ENCODE results near the gene NTF3. TPM values are rescaled to one million over a fixed set of nuclear protein-coding genes. Genes with fewer than 3 reads are reported as not detected.

NTF3 gene
- total and polyA plus RNA-seq, 9 of the 15 experiments (the other 6 are each of a cell fraction or from before 2014, with no cell fraction given) = not detected

- Histone ChIP-seq H3K27ac (ENCODE audit: extremely low read depth, low read depth, low read length) (no peak overlapping the region), H3K4me1 (replicated peaks in 1 of 2; ENCODE audit: control insufficient read depth in 2 of 2, insufficient read depth in 2 of 2, low read length in 2 of 2) (no peaks in the 10 kb centered on the region; a peak in 1 of 5 replicates), H3K9me1 (ENCODE audit: control insufficient read depth, insufficient read depth, low read length) (no peaks in the 10 kb centered on the region), H3K9ac (ENCODE audit: insufficient read depth in 1 of 2, low read depth in 2 of 2, low read length in 2 of 2) (no peak overlapping the region), H3K27me3 (ENCODE audit: control insufficient read depth in 2 of 2, insufficient read depth in 2 of 2, low read length in 2 of 2) (peaks cover 0 to 10% of the 10 kb centered on the region in 2 experiments; a peak in 1 of 5 replicates), H4K20me1 (replicated peaks; ENCODE audit: control insufficient read depth, insufficient read depth, low read length) (no peaks in the 10 kb centered on the region; the same call in 1 of the 2 replicates), H3K4me3 (no peak overlapping the region), H3K36me3 (ENCODE audit: control insufficient read depth, insufficient read depth, low read length) (no peaks in the 10 kb centered on the region), H3K4me2 (ENCODE audit: insufficient read depth, low read length) (no peak overlapping the region), H3K79me2 (ENCODE audit: control insufficient read depth, insufficient read depth, low read length) (no peaks in the 10 kb centered on the region), H2AFZ (ENCODE audit: low read depth, low read length) (no peak overlapping the region), H3K9me3 (replicated peaks; ENCODE audit: control insufficient read depth, insufficient read depth, low read depth, low read length) (no peaks in the 10 kb centered on the region)
- FAIRE-seq (no peak), ATAC-seq (no peak), DNase-seq (ENCODE audit: extremely low read depth in 1 of 4, low spot score in 3 of 4) (no peak)
- intact Hi-C loops (cut with micrococcal nuclease) = no loop called here
- WGBS (ENCODE audit: insufficient coverage, low coverage, missing lambda C conversion rate) = 1% methylated on average over 6 of the region's 7 CpGs
- in situ Hi-C loops (cut with MboI) = no loop called here
- no TSS peak for BruUV-seq (replicated peaks)
- ChIA-PET CTCF (ENCODE audit: low intra/inter-chr PET ratio) (no interaction called here), POLR2A (no interaction called here)
- TF ChIP-seq CXXC5 (CRISPR knock-in tag; IDR thresholded peaks at IDR 0.05) (no peak), SAFB2 (IDR thresholded peaks at IDR 0.05; ENCODE audit: borderline replicate concordance, low read depth, low read length, severe bottlenecking) (no peak), ZBTB40 (IDR thresholded peaks at IDR 0.05) (no peak), ZBTB40 (CRISPR knock-in tag; IDR thresholded peaks at IDR 0.05) (no peak), ZNF584 (CRISPR knock-in tag; IDR thresholded peaks at IDR 0.05; ENCODE audit: low read depth) (no peak), BDP1 (IDR thresholded peaks at IDR 0.05; ENCODE audit: insufficient read depth, insufficient read length) (no peak), HLTF (IDR thresholded peaks at IDR 0.05) (no peak), CTCF (IDR thresholded peaks at IDR 0.05 in 2 of 3, conservative IDR thresholded peaks at IDR 0.05 in 1 of 3; ENCODE audit: insufficient read depth in 2 of 3, low read depth in 1 of 3, low read length in 3 of 3) (no peak), ATF6 (CRISPR knock-in tag; IDR thresholded peaks at IDR 0.05) (no peak), GTF2E2 (tag; IDR thresholded peaks at IDR 0.05) (no peak)
Observed at GRCh38 chr12:5509557-5509956, 77.6 kb downstream of the NTF3 start.

All from K562 (cell line).